ENCODE measurements around the gene CDPF1. TPM values are rescaled to one million over a fixed set of nuclear protein-coding genes. Genes with fewer than 3 reads are reported as not detected.
"Not testable (repeated sequence)": the region's sequence is repeated elsewhere in the genome, so short reads cannot be mapped to it uniquely, and the experiment has no call there.

CDPF1 gene
- total RNA-seq, 1 donor from 2014 or later: 10.0 TPM

DNA sequence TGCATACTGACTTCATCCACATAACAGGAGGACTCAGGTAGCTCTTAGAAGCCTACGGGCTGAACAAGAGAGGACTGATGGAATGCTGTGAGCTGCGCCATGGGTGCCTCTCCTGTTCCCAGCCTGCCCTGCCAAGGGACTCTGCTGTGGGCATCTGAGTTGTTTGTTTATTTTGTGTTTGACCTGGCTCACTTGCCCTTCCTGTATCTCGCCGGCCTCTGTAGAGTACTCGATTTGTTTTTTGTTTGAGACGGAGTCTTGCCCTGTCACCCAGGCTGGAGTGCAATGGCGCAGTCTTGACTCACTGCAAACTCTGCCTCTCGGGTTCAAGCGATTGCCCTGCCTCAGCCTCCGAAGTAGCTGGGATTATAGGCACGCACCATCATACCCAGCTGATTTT lies 19.5 kb upstream of the CDPF1 start:
- TF ChIP-seq, protein P1, sequence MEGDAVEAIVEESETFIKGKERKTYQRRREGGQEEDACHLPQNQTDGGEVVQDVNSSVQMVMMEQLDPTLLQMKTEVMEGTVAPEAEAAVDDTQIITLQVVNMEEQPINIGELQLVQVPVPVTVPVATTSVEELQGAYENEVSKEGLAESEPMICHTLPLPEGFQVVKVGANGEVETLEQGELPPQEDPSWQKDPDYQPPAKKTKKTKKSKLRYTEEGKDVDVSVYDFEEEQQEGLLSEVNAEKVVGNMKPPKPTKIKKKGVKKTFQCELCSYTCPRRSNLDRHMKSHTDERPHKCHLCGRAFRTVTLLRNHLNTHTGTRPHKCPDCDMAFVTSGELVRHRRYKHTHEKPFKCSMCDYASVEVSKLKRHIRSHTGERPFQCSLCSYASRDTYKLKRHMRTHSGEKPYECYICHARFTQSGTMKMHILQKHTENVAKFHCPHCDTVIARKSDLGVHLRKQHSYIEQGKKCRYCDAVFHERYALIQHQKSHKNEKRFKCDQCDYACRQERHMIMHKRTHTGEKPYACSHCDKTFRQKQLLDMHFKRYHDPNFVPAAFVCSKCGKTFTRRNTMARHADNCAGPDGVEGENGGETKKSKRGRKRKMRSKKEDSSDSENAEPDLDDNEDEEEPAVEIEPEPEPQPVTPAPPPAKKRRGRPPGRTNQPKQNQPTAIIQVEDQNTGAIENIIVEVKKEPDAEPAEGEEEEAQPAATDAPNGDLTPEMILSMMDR (IDR thresholded peaks at IDR 0.05; ENCODE audit: unreplicated experiment): no peak
- H3K9me3 Mint-ChIP-seq (ENCODE audit: low read depth): no peaks in the 10 kb centered on the region
- H3K4me1 Mint-ChIP-seq (ENCODE audit: low read depth): peaks cover 7% of the 10 kb centered on the region
- H3K27ac Mint-ChIP-seq: no peak overlapping the region
- peaks cover 6% of the 10 kb centered on the region for H3K36me3 Mint-ChIP-seq (ENCODE audit: insufficient read depth)
- H3K4me3 Mint-ChIP-seq (ENCODE audit: low read depth): peak overlapping the region; percentile 87
- no peak for DNase-seq (ENCODE audit: low spot score, unreplicated experiment)
- peaks cover 9% of the 10 kb centered on the region for H3K27me3 Mint-ChIP-seq

DNA sequence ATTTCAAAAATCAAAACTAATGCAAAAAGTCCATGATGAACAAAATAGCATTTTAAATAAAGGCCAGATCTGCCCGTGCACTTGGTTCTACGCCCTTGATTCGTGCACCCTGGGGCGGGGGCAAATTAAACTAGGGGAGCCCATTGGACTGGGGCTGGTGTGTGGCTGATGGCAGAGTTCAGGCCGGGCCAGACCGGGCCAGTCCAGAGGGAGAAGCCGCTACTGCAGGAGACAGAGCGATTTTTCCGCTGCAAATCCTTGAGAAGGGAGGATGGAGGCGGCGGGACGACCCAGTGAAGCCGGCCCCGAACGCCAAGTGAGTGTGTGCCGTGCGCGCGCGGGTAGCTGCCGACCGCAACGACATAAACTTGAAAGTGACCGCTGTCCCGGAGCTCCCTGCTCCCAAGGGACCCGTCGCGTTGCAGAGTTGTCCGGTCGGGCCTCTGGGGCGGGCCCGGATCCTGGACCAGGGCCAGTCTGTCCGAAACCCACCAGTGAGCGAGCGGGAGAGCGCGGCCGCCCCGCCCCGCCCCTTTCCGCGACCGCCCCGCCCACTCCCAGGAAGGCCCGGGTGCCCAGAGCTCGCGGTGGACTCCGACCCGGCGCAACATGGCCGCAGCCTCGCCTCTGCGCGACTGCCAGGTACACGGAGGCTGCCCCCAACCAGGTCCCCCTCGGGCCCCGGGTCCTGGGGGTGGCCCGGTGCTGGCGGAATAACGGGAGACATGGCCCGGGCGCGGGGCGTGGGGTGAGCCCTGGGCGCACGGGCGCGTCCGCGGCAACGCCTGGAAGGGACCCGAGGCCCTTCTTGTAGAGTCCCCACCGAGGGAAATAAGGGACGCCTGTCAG lies 17.6 kb upstream of the CDPF1 start, which contains the start of gene TTC38:
TSS of gene TTC38 (plus strand) at position 578 of the 849 bp plus-strand sequence. CDS start at position 610, 32 bp downstream.
- peak within 1 kb of the TSS; percentile 52 for H3K27ac Mint-ChIP-seq
- TF ChIP-seq, protein P1 (IDR thresholded peaks at IDR 0.05; ENCODE audit: unreplicated experiment): no peak

DNA sequence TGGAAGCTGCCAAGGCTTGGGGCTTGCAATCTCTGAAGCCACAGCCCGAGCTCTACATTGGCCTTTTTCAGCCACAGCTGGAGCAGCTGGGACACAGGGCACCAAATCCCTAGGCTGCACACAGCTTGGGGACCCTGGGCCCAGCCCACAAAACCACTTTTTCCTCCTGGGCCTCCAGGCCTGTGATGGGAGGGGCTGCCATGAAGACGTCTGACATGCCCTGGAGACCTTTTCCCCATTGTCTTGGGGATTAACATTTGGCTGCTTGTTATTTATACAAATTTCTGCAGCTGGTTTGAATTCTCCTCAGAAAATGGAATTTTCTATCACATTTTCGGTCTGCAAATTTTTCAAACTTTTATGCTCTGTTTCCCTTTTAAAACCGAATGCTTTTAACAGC lies 15.5 kb upstream of the CDPF1 start:
- Mint-ChIP-seq H3K27me3 (peaks cover 42% of the 10 kb centered on the region), H3K9me3 (ENCODE audit: low read depth) (peaks cover 11% of the 10 kb centered on the region), H3K36me3 (ENCODE audit: insufficient read depth) (peaks cover 15% of the 10 kb centered on the region)
- not testable (repeated sequence) for DNase-seq (ENCODE audit: low spot score, unreplicated experiment); H3K4me3 Mint-ChIP-seq (ENCODE audit: low read depth); H3K27ac Mint-ChIP-seq; H3K4me1 Mint-ChIP-seq (ENCODE audit: low read depth)

More for the DNA sequence above, 17.6 kb upstream of the CDPF1 start, which contains the start of gene TTC38:
- H3K36me3 Mint-ChIP-seq (ENCODE audit: insufficient read depth): peaks cover 11% of the 10 kb centered on the region
- DNase-seq (ENCODE audit: low spot score, unreplicated experiment): peak; percentile 64
- peaks cover 23% of the 10 kb centered on the region for H3K27me3 Mint-ChIP-seq
- H3K4me1 Mint-ChIP-seq (ENCODE audit: low read depth): peaks cover 7% of the 10 kb centered on the region
- H3K4me3 Mint-ChIP-seq (ENCODE audit: low read depth): peak within 1 kb of the TSS; percentile 87
- peaks cover 4% of the 10 kb centered on the region for H3K9me3 Mint-ChIP-seq (ENCODE audit: low read depth)

DNA sequence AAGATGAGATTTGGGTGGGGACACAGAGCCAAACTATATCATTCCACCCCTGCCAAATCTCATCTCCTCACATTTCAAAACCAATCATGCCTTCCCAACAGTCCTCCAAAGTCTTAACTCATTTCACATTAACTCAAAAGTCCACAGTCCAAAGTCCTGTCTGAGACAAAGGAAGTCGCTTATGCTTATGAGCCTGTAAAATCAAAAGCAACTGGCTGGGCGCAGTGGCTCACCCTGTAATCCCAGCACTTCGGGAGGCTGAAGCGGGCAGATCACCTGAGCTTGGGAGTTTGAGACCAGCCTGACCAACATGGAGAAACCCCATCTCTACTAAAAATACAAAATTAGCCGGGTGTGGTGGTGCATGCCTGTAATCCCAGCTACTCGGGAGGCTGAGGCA lies 14.4 kb upstream of the CDPF1 start:
- peaks cover 53% of the 10 kb centered on the region for H3K27me3 Mint-ChIP-seq
- DNase-seq (ENCODE audit: low spot score, unreplicated experiment); H3K4me1 Mint-ChIP-seq (ENCODE audit: low read depth); H3K27ac Mint-ChIP-seq; H3K4me3 Mint-ChIP-seq (ENCODE audit: low read depth): not testable (repeated sequence)
- H3K36me3 Mint-ChIP-seq (ENCODE audit: insufficient read depth): peaks cover 15% of the 10 kb centered on the region
- H3K9me3 Mint-ChIP-seq (ENCODE audit: low read depth): peaks cover 11% of the 10 kb centered on the region

DNA sequence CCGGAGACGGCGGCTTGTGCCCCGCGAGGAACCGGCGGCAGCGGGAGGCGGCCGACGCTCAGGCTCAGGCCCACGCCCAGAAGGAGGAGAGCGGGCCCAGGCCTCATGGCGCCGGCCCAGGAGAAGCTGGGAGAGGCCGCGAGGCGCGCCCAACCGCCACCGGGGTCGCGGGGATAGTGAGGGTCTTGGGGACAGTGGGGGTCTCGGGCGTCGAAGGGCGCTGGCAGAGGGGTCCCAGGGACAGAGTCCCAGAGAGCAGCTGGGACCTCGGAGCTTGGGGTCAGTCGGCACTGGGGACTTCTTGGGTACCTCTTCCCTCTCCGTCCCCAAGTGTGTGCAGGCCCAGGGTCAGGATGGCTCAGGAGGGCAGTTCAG lies 13.1 kb upstream of the CDPF1 start, which contains the start of gene PKDREJ:
TSS of gene PKDREJ (minus strand) at position 128 of the 375 bp plus-strand sequence. CDS start at position 107, 21 bp downstream.
- H3K27ac Mint-ChIP-seq: no peak within 1 kb of the TSS
- TF ChIP-seq, protein P1 (IDR thresholded peaks at IDR 0.05; ENCODE audit: unreplicated experiment): no peak
- H3K4me3 Mint-ChIP-seq (ENCODE audit: low read depth): peak within 1 kb of the TSS; percentile 19
- no peak for DNase-seq (ENCODE audit: low spot score, unreplicated experiment)
- H3K36me3 Mint-ChIP-seq (ENCODE audit: insufficient read depth): peaks cover 15% of the 10 kb centered on the region
- H3K9me3 Mint-ChIP-seq (ENCODE audit: low read depth): peaks cover 17% of the 10 kb centered on the region
- H3K27me3 Mint-ChIP-seq: peaks cover 65% of the 10 kb centered on the region
- peaks cover 3% of the 10 kb centered on the region for H3K4me1 Mint-ChIP-seq (ENCODE audit: low read depth)

DNA sequence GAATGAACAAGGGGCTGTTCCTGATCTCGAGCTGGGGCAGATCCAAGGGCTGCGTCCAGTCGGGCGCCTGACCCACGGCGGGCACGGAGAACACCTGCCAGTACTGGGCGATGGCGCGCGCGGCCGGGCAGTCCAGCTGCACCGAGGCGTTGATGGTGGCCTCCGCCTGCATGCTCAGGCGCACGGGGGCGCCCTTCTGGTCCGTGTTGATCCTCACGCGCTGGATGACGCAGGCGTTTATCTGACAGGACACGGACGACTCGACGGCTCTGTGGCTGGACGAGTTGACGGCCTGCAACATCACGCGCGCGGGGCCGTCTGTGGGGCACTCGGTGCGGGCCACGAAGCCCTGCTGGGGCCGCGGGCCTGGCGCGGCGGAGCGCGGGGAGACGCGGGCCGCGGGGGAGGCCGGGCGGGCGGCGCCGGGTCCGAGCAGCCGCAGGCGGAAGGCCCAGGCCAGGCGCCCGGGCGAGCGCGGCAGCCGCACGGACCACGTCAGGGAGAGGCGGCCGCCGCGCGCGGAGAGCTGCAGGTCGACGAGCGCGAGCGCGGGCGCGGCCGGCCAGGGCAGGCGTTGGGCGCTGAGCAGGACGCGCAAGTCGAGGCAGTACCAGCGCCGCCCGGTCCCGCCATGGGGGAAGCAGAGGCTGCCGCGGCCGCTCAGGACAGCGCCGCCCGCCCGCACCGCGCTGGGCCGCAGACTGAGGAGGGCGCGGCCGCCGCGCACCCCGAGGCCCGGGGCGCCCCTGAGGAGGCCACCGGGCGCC lies 12.5 kb upstream of the CDPF1 start:
- H3K27me3 Mint-ChIP-seq: peaks cover 71% of the 10 kb centered on the region
- peaks cover 22% of the 10 kb centered on the region for H3K9me3 Mint-ChIP-seq (ENCODE audit: low read depth)
- peaks cover under 1% of the 10 kb centered on the region for H3K4me1 Mint-ChIP-seq (ENCODE audit: low read depth)
- H3K4me3 Mint-ChIP-seq (ENCODE audit: low read depth): no peak overlapping the region
- no peak overlapping the region for H3K27ac Mint-ChIP-seq
- TF ChIP-seq, protein P1 (IDR thresholded peaks at IDR 0.05; ENCODE audit: unreplicated experiment): peak; percentile 41
- peaks cover 15% of the 10 kb centered on the region for H3K36me3 Mint-ChIP-seq (ENCODE audit: insufficient read depth)
- DNase-seq (ENCODE audit: low spot score, unreplicated experiment): peak; percentile 21

All from progenitor cell of endocrine pancreas (in vitro differentiated cells).